ENCODE data around the gene PHF19. TPM values are rescaled to one million over a fixed set of nuclear protein-coding genes. Genes with fewer than 3 reads are reported as not detected.

PHF19 gene
- total and polyA plus RNA-seq, 9 donors, result 16.8 to 56.0 (median 40.2) TPM

- intact Hi-C loops (cut with DNase I), result no loop called here
- TF ChIP-seq, protein P1, sequence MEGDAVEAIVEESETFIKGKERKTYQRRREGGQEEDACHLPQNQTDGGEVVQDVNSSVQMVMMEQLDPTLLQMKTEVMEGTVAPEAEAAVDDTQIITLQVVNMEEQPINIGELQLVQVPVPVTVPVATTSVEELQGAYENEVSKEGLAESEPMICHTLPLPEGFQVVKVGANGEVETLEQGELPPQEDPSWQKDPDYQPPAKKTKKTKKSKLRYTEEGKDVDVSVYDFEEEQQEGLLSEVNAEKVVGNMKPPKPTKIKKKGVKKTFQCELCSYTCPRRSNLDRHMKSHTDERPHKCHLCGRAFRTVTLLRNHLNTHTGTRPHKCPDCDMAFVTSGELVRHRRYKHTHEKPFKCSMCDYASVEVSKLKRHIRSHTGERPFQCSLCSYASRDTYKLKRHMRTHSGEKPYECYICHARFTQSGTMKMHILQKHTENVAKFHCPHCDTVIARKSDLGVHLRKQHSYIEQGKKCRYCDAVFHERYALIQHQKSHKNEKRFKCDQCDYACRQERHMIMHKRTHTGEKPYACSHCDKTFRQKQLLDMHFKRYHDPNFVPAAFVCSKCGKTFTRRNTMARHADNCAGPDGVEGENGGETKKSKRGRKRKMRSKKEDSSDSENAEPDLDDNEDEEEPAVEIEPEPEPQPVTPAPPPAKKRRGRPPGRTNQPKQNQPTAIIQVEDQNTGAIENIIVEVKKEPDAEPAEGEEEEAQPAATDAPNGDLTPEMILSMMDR (IDR thresholded peaks at IDR 0.05), result no peak
- TF ChIP-seq POLR2A (IDR thresholded peaks at IDR 0.05) (no peak), EP300 (IDR thresholded peaks at IDR 0.05) (no peak)
- 91 to 96% (median 93%) methylated on average over 7 of the region's 7 CpGs for WGBS, 3 donors
- Histone ChIP-seq H3K4me3 (no peak overlapping the region), H3K36me3 (no peaks in the 10 kb centered on the region), H3K4me1 (ENCODE audit: insufficient read depth) (no peaks in the 10 kb centered on the region), H3K27me3 (no peaks in the 10 kb centered on the region), H3K9me3 (no peaks in the 10 kb centered on the region), H3K27ac (no peak overlapping the region)
- DNase-seq, result no peak
Measured at GRCh38 chr9:120833325-120833724, 43.7 kb downstream of the PHF19 start.

- Histone ChIP-seq H3K4me3 (no peak overlapping the region), H3K9me3 (no peaks in the 10 kb centered on the region), H3K27me3 (no peaks in the 10 kb centered on the region), H3K36me3 (no peaks in the 10 kb centered on the region), H3K4me1 (ENCODE audit: insufficient read depth) (no peaks in the 10 kb centered on the region), H3K27ac (no peak overlapping the region)
- intact Hi-C loops (cut with DNase I), result no loop called here
- TF ChIP-seq POLR2A (IDR thresholded peaks at IDR 0.05), result no peak
- no peak for DNase-seq
Measured at GRCh38 chr9:120832807-120833206, 44.2 kb downstream of the PHF19 start.

GRCh38 chr9:120830865-120831264 lies 46.1 kb downstream of the PHF19 start:
- Histone ChIP-seq H3K27ac (no peak overlapping the region), H3K4me1 (ENCODE audit: insufficient read depth) (no peaks in the 10 kb centered on the region), H3K4me3 (no peak overlapping the region), H3K9me3 (no peaks in the 10 kb centered on the region), H3K27me3 (no peaks in the 10 kb centered on the region), H3K36me3 (no peaks in the 10 kb centered on the region)
- TF ChIP-seq, protein P1 (IDR thresholded peaks at IDR 0.05), result no peak
- no peak for TF ChIP-seq EP300 (IDR thresholded peaks at IDR 0.05)
- no peak for TF ChIP-seq POLR2A (IDR thresholded peaks at IDR 0.05)
- intact Hi-C loops (cut with DNase I), result no loop called here
- WGBS, 3 donors, result 88 to 97% (median 95%) methylated on average over 3 of the region's 3 CpGs
- DNase-seq, result no peak

DNA sequence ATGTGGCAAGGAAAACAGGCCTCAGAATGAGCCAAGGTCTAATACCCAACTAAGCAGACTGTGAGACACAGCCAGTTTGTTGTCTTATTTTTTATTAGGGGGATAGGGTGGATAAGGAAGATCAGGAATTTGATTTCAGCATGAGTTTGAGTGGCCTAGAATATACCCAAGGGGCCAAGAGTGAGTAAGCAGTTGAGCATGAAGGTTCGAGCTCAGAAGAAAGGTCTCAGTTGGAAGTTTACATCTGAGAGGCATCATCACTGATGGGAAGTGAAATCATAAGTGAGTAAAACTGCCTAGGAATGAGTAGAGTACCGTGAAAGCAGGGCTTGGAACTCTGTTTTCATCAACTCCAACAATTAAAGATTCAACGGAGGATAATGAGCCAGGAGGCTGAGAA lies 46.8 kb downstream of the PHF19 start:
- WGBS, 3 donors, result 87 to 95% (median 90%) methylated on average over 3 of the region's 3 CpGs
- Histone ChIP-seq H3K9me3 (no peaks in the 10 kb centered on the region), H3K36me3 (peaks cover 3% of the 10 kb centered on the region), H3K4me1 (ENCODE audit: insufficient read depth) (no peaks in the 10 kb centered on the region), H3K4me3 (no peak overlapping the region), H3K27me3 (no peaks in the 10 kb centered on the region), H3K27ac (no peak overlapping the region)
- TF ChIP-seq, protein P1 (IDR thresholded peaks at IDR 0.05), result no peak
- TF ChIP-seq POLR2A (IDR thresholded peaks at IDR 0.05) (no peak), EP300 (IDR thresholded peaks at IDR 0.05) (no peak)
- no peak for DNase-seq
- intact Hi-C loops (cut with DNase I), result no loop called here

- H3K27me3 ChIP-seq, result no peaks in the 10 kb centered on the region
- TF ChIP-seq, protein P1 (IDR thresholded peaks at IDR 0.05), result no peak
- H3K27ac ChIP-seq, result no peak overlapping the region
- 95 to 100% (median 100%) methylated on average over 1 of the region's 1 CpG for WGBS, 3 donors
- no peaks in the 10 kb centered on the region for H3K9me3 ChIP-seq
- no peak for DNase-seq
- H3K4me1 ChIP-seq (ENCODE audit: insufficient read depth), result no peaks in the 10 kb centered on the region
- H3K36me3 ChIP-seq, result peaks cover 5% of the 10 kb centered on the region
- H3K4me3 ChIP-seq, result no peak overlapping the region
- intact Hi-C loops (cut with DNase I), result no loop called here
Measured at GRCh38 chr9:120829650-120830049, 47.3 kb downstream of the PHF19 start.

Measured in ovary (tissue), 9 donors.